HepG2 (cell line): ENCODE data around the gene MRRF. TPM values are rescaled to one million over a fixed set of nuclear protein-coding genes. Genes with fewer than 3 reads are reported as not detected.
A peak's percentile ranks its signal among the peaks of the same experiment; 100 is the strongest.

ENCODE experiments used
- KLF12 ChIP-seq: sonication (generic); formaldehyde crosslinking; IDR thresholded peaks from 2 replicates; pipeline ENCODE4 v1.4.0; 2020; ENCODE audit warnings: missing genetic modification reagents, borderline replicate concordance
- POLR2A ChIP-seq, 2 experiments: IDR thresholded peaks; 2 replicates each; pipeline ENCODE4 v1.6.1; 2011; ENCODE audit warnings: low read depth in 2 of 2, low read length in 2 of 2, mild to moderate bottlenecking in 1 of 2, moderate library complexity in 1 of 2; ENCODE audit not compliant: insufficient read depth in 1 of 2
- SAP130 ChIP-seq: IDR thresholded peaks from 2 replicates; pipeline ENCODE4 v1.6.1; 2016; ENCODE audit warnings: low read depth
- THYN1 ChIP-seq: sonication (generic); formaldehyde crosslinking; IDR thresholded peaks from 2 replicates; pipeline ENCODE4 v1.8.1; 2023; ENCODE audit warnings: low read depth, mild to moderate bottlenecking, moderate library complexity, missing genetic modification reagents, borderline replicate concordance
- ZBTB8A ChIP-seq: sonication (generic); formaldehyde crosslinking; IDR thresholded peaks from 2 replicates; pipeline ENCODE4 v1.4.0; 2020; ENCODE audit warnings: mild to moderate bottlenecking, low read depth, missing genetic modification reagents, borderline replicate concordance
- ZNF746 ChIP-seq: sonication (generic); formaldehyde crosslinking; IDR thresholded peaks from 2 replicates; pipeline ENCODE4 v1.8.0; 2022; ENCODE audit warnings: mild to moderate bottlenecking, missing genetic modification reagents
- polyA plus RNA-seq, 8 experiments: library from polyadenylated mRNA; depleted of rRNA in 3 of 8; stranded (reverse) in 7 of 8; unstranded in 1 of 8; fragments of >200 nt; fragmentation: Illumina TruSeq in 4 of 8; extraction: Trizol in 4 of 8; gene quantifications; 2 replicates each; pipeline versions ENCODE4 v1.2.1 to v1.2.3, GENCODE V29; 2011 to 2016; ENCODE audit warnings: low read depth in 4 of 8, missing spikeins in 1 of 8, mixed read lengths in 1 of 8; ENCODE audit not compliant: insufficient read depth in 1 of 8
- total RNA-seq, 5 experiments: library from RNA; depleted of rRNA; stranded (reverse); fragments of >200 nt; fragmentation: Illumina TruSeq; extraction: Trizol; gene quantifications; 2 replicates each; pipeline ENCODE4 v1.2.3, GENCODE V29; 2016; ENCODE audit warnings: low read depth in 1 of 5
- TF ChIP-seq, protein P1 (sequence below): sonication (generic); formaldehyde crosslinking; IDR thresholded peaks from 2 replicates; pipeline ENCODE4 v1.4.0; 2020; ENCODE audit warnings: mild to moderate bottlenecking, missing genetic modification reagents, borderline replicate concordance
- TF ChIP-seq, protein P2 (sequence below): sonication (generic); formaldehyde crosslinking; IDR thresholded peaks from 2 replicates; pipeline ENCODE4 v1.8.0; 2022; ENCODE audit warnings: mild to moderate bottlenecking, missing genetic modification reagents, moderate library complexity
- TF ChIP-seq, protein P3 (sequence below), 2 experiments: sonication (generic) in 1 of 2; formaldehyde crosslinking in 1 of 2; IDR thresholded peaks; 2 replicates each; pipeline versions ENCODE4 v1.4.0 to v1.6.1; 2018 to 2020; ENCODE audit warnings: missing genetic modification reagents in 2 of 2, borderline replicate concordance in 1 of 2, low read depth in 1 of 2, mild to moderate bottlenecking in 1 of 2, missing biosample characterization in 1 of 2
- TF ChIP-seq, protein P4 (sequence below): sonication (generic); formaldehyde crosslinking; IDR thresholded peaks from 2 replicates; pipeline ENCODE4 v1.4.0; 2020; ENCODE audit warnings: missing genetic modification reagents, borderline replicate concordance
- TF ChIP-seq, protein P5 (sequence below): IDR thresholded peaks from 2 replicates; pipeline ENCODE4 v1.4.0; 2020; ENCODE audit warnings: mild to moderate bottlenecking, missing genetic modification reagents
- TF ChIP-seq, protein P6 (sequence below): sonication (generic); formaldehyde crosslinking; IDR thresholded peaks from 2 replicates; pipeline ENCODE4 v1.8.0; 2022; ENCODE audit warnings: missing genetic modification reagents, mild to moderate bottlenecking, inconsistent platforms, borderline replicate concordance

Gene MRRF
- total and polyA plus RNA-seq, 2 of the 13 experiments (the other 11 are each of a cell fraction or from before 2014, with no cell fraction given), result 37.3 to 44.3 TPM

DNA sequence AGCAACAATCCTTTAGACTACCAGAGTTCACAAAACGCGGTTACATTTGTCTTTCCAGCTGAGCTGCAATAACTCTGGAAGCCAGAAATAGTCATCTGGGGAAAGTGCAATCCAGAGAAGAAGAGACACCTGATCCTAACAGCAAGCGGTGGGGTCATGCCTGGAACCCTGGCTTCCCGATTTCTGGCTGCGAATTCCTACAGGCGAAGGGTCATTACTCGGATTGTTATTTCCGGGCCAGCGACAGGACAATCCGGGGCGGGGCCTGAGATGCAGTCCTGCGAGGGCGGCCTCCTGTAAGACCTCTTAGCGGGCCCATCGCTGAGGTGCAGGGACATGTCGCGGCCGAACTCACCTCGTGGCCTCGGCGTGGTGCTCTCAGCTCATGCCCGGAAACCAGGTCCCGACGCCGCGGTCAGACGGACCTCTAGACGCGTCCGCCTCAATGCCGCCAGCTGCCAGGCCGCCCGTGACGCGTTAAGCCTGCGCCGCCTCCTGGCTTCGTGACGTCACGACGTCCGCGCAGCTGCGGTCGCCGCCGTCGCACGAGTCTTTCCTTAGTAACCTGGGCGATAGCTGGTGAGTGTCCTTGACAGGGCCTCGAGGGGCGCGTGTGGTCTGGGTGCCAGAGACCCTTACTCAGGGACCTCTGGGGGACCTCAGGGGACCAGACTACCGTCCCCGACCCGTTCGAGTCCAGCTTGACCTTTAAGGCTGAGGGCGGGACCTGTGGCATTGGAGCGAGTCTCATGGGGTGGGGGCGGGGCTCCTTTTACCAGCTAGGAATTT lies at the start of gene MRRF, which contains the start of gene RBM18 (continued):
- TF ChIP-seq, protein P1, sequence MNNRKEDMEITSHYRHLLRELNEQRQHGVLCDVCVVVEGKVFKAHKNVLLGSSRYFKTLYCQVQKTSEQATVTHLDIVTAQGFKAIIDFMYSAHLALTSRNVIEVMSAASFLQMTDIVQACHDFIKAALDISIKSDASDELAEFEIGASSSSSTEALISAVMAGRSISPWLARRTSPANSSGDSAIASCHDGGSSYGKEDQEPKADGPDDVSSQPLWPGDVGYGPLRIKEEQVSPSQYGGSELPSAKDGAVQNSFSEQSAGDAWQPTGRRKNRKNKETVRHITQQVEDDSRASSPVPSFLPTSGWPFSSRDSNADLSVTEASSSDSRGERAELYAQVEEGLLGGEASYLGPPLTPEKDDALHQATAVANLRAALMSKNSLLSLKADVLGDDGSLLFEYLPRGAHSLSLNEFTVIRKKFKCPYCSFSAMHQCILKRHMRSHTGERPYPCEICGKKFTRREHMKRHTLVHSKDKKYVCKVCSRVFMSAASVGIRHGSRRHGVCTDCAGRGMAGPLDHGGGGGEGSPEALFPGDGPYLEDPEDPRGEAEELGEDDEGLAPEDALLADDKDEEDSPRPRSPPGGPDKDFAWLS, result no peak
- TF ChIP-seq, protein P2, sequence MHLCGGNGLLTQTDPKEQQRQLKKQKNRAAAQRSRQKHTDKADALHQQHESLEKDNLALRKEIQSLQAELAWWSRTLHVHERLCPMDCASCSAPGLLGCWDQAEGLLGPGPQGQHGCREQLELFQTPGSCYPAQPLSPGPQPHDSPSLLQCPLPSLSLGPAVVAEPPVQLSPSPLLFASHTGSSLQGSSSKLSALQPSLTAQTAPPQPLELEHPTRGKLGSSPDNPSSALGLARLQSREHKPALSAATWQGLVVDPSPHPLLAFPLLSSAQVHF (CRISPR knock-in tag), result peak; percentile 77
- TF ChIP-seq, protein P3, sequence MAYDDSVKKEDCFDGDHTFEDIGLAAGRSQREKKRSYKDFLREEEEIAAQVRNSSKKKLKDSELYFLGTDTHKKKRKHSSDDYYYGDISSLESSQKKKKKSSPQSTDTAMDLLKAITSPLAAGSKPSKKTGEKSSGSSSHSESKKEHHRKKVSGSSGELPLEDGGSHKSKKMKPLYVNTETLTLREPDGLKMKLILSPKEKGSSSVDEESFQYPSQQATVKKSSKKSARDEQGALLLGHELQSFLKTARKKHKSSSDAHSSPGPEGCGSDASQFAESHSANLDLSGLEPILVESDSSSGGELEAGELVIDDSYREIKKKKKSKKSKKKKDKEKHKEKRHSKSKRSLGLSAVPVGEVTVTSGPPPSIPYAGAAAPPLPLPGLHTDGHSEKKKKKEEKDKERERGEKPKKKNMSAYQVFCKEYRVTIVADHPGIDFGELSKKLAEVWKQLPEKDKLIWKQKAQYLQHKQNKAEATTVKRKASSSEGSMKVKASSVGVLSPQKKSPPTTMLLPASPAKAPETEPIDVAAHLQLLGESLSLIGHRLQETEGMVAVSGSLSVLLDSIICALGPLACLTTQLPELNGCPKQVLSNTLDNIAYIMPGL (CRISPR knock-in tag; IDR thresholded peaks at IDR 0.05; ENCODE audit: borderline replicate concordance in 1 of 2, low read depth in 1 of 2), result peak; percentile 92; a peak in 3 of 4 replicates
- TF ChIP-seq, protein P4, sequence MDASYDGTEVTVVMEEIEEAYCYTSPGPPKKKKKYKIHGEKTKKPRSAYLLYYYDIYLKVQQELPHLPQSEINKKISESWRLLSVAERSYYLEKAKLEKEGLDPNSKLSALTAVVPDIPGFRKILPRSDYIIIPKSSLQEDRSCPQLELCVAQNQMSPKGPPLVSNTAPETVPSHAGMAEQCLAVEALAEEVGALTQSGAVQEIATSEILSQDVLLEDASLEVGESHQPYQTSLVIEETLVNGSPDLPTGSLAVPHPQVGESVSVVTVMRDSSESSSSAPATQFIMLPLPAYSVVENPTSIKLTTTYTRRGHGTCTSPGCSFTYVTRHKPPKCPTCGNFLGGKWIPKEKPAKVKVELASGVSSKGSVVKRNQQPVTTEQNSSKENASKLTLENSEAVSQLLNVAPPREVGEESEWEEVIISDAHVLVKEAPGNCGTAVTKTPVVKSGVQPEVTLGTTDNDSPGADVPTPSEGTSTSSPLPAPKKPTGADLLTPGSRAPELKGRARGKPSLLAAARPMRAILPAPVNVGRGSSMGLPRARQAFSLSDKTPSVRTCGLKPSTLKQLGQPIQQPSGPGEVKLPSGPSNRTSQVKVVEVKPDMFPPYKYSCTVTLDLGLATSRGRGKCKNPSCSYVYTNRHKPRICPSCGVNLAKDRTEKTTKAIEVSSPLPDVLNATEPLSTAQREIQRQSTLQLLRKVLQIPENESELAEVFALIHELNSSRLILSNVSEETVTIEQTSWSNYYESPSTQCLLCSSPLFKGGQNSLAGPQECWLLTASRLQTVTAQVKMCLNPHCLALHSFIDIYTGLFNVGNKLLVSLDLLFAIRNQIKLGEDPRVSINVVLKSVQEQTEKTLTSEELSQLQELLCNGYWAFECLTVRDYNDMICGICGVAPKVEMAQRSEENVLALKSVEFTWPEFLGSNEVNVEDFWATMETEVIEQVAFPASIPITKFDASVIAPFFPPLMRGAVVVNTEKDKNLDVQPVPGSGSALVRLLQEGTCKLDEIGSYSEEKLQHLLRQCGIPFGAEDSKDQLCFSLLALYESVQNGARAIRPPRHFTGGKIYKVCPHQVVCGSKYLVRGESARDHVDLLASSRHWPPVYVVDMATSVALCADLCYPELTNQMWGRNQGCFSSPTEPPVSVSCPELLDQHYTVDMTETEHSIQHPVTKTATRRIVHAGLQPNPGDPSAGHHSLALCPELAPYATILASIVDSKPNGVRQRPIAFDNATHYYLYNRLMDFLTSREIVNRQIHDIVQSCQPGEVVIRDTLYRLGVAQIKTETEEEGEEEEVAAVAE (CRISPR knock-in tag), result peak; percentile 59
- TF ChIP-seq THYN1 (CRISPR knock-in tag) (no peak), ZBTB8A (CRISPR knock-in tag) (peak; percentile 89; the same call in 1 of the 2 replicates), POLR2A (IDR thresholded peaks at IDR 0.05; ENCODE audit: insufficient read depth in 1 of 2, low read depth in 2 of 2, low read length in 2 of 2) (peak; percentile 75 to 92), KLF12 (peak; percentile 79; the same call in 1 of the 2 replicates), SAP130 (peak; percentile 94), ZNF746 (CRISPR knock-in tag) (peak; percentile 51; the same call in 1 of the 2 replicates)
- TF ChIP-seq, protein P5, sequence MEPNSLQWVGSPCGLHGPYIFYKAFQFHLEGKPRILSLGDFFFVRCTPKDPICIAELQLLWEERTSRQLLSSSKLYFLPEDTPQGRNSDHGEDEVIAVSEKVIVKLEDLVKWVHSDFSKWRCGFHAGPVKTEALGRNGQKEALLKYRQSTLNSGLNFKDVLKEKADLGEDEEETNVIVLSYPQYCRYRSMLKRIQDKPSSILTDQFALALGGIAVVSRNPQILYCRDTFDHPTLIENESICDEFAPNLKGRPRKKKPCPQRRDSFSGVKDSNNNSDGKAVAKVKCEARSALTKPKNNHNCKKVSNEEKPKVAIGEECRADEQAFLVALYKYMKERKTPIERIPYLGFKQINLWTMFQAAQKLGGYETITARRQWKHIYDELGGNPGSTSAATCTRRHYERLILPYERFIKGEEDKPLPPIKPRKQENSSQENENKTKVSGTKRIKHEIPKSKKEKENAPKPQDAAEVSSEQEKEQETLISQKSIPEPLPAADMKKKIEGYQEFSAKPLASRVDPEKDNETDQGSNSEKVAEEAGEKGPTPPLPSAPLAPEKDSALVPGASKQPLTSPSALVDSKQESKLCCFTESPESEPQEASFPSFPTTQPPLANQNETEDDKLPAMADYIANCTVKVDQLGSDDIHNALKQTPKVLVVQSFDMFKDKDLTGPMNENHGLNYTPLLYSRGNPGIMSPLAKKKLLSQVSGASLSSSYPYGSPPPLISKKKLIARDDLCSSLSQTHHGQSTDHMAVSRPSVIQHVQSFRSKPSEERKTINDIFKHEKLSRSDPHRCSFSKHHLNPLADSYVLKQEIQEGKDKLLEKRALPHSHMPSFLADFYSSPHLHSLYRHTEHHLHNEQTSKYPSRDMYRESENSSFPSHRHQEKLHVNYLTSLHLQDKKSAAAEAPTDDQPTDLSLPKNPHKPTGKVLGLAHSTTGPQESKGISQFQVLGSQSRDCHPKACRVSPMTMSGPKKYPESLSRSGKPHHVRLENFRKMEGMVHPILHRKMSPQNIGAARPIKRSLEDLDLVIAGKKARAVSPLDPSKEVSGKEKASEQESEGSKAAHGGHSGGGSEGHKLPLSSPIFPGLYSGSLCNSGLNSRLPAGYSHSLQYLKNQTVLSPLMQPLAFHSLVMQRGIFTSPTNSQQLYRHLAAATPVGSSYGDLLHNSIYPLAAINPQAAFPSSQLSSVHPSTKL (CRISPR knock-in tag), result peak; percentile 71
- TF ChIP-seq, protein P6, sequence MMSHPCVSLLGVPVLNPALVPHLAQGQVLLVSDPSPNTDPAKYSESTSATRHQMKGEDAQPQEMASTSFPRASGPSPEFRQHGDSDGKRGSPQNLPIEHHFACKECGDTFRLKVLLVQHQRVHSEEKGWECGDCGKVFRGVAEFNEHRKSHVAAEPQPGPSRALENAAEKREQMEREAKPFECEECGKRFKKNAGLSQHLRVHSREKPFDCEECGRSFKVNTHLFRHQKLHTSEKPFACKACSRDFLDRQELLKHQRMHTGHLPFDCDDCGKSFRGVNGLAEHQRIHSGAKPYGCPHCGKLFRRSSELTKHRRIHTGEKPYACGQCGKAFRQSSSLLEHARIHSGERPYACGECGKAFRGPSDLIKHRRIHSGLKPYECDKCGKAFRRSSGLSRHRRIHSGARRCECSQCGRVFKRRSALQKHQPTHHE (CRISPR knock-in tag), result peak; percentile 96; the same call in 1 of the 2 replicates
